Measurements from ENCODE around the gene RXRG.

Gene RXRG

DNA sequence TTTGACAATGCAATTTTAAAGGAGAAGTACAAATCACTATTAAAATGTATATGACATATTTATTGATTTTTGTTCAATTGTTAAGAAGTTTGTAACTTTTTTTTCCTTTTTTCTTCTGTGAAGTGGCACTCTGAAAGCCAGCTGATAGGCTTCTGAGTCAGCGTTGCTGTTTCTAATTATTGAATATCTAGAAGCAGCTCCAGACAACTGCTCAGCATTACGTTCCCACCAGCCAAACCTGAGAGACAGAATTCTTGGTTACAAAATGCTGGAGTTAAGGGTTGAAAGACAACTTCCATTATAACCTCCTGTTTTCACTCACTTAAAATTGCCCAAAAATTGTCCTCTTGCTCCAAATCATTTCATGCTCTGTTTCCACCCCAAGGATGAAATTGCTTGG, 57.0 kb downstream of the RXRG start:
- Histone ChIP-seq H3K4me2 (ENCODE audit: low read length) (no peak overlapping the region), H3K9ac (ENCODE audit: low read length) (no peak overlapping the region), H3K4me1 (ENCODE audit: insufficient read depth, low read length, severe bottlenecking) (no peaks in the 10 kb centered on the region), H3K27ac (ENCODE audit: low read depth, low read length, poor library complexity, severe bottlenecking) (no peak overlapping the region), H3K9me2 (ENCODE audit: low read depth, low read length) (no peaks in the 10 kb centered on the region), H3K36me3 (ENCODE audit: insufficient read depth, low read length) (no peaks in the 10 kb centered on the region), H3F3A (ENCODE audit: insufficient read depth, low read length) (no peaks in the 10 kb centered on the region), H4K20me1 (ENCODE audit: insufficient read depth, low read length) (no peaks in the 10 kb centered on the region), H3K27me3 (ENCODE audit: insufficient read depth, low read length) (peaks cover 7% of the 10 kb centered on the region; the same call in 1 of the 2 replicates), H2AFZ (ENCODE audit: low read length) (no peak overlapping the region), H3K9me3 (ENCODE audit: low read length) (no peaks in the 10 kb centered on the region), H3K4me3 (ENCODE audit: low read depth, low read length, poor library complexity, severe bottlenecking) (no peak overlapping the region), H3K79me2 (ENCODE audit: insufficient read depth, low read length) (no peaks in the 10 kb centered on the region)
- TF ChIP-seq, protein P1, sequence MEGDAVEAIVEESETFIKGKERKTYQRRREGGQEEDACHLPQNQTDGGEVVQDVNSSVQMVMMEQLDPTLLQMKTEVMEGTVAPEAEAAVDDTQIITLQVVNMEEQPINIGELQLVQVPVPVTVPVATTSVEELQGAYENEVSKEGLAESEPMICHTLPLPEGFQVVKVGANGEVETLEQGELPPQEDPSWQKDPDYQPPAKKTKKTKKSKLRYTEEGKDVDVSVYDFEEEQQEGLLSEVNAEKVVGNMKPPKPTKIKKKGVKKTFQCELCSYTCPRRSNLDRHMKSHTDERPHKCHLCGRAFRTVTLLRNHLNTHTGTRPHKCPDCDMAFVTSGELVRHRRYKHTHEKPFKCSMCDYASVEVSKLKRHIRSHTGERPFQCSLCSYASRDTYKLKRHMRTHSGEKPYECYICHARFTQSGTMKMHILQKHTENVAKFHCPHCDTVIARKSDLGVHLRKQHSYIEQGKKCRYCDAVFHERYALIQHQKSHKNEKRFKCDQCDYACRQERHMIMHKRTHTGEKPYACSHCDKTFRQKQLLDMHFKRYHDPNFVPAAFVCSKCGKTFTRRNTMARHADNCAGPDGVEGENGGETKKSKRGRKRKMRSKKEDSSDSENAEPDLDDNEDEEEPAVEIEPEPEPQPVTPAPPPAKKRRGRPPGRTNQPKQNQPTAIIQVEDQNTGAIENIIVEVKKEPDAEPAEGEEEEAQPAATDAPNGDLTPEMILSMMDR (IDR thresholded peaks at IDR 0.05; ENCODE audit: low read length): no peak
- TF ChIP-seq EZH2 (IDR thresholded peaks at IDR 0.05; ENCODE audit: borderline replicate concordance, low read length): no peak

DNA sequence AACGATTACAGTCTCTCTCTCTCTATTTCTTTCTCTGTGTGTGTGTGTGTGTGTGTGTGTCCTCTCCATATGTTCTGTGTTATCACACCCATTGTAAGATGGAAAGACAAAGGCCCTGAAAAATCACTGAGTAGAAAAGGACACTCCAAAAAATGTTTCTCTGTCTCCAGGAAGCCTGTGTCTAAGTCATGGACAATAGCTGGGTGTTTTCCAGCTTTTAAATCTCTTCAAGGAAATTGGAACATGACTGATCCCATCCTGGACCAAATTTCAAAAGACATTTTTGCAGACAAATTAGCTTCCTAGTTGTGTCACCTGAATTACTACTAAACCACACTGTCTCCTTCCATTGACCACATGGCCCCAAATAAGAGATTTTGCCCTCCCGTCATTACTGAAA, 57.4 kb downstream of the RXRG start:
- Histone ChIP-seq H3K9me3 (ENCODE audit: low read length) (no peaks in the 10 kb centered on the region), H3K79me2 (ENCODE audit: insufficient read depth, low read length) (no peaks in the 10 kb centered on the region), H3K4me1 (ENCODE audit: insufficient read depth, low read length, severe bottlenecking) (no peaks in the 10 kb centered on the region), H4K20me1 (ENCODE audit: insufficient read depth, low read length) (no peaks in the 10 kb centered on the region), H3K4me2 (ENCODE audit: low read length) (no peak overlapping the region), H3K9me2 (ENCODE audit: low read depth, low read length) (no peaks in the 10 kb centered on the region), H3K36me3 (ENCODE audit: insufficient read depth, low read length) (no peaks in the 10 kb centered on the region), H3K27ac (ENCODE audit: low read depth, low read length, poor library complexity, severe bottlenecking) (no peak overlapping the region), H2AFZ (ENCODE audit: low read length) (no peak overlapping the region), H3K4me3 (ENCODE audit: low read depth, low read length, poor library complexity, severe bottlenecking) (no peak overlapping the region), H3K27me3 (ENCODE audit: insufficient read depth, low read length) (peaks cover 7% of the 10 kb centered on the region; the same call in 1 of the 2 replicates), H3K9ac (ENCODE audit: low read length) (no peak overlapping the region), H3F3A (ENCODE audit: insufficient read depth, low read length) (no peaks in the 10 kb centered on the region)
- TF ChIP-seq, protein P1 (IDR thresholded peaks at IDR 0.05; ENCODE audit: low read length): no peak

DNA sequence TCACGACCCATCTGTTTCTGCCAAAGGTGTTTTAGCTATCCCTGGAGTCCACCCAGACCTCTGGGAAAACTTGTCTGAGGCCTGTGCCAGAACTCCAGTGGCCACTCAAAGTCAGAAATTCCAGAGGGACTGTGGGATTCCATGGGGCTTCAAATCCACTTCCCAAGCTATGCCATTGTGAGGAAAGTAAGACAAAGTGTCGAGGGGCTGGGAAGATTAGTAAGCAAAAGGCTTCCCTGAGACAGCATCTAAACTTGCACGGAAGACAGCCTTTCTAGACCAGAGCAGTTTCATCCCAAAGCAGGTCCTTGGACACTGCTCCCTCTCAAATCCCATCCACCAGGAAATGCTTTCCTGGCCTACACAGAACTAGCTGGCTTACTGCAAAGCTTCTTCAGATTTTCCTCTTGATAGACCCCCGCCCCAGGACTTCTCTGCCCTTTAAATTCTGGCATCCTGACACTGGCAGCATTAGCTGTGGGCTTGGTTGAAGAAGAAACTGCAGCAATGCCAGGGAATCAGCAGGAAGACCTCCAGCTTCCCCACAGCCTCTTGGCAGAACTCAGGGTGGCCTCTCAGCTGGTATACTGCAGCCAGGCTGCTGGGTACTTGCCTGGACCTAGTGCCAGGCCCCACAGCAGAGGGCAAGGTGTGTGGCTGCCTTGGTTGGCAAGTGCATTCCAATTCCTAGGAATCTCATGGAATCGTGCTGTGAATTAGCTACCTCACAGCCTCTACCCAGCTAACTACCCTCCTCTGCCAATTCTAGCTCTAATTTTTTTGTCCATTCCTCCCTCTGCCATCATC, 61.1 kb downstream of the RXRG start:
- H2AFZ ChIP-seq (ENCODE audit: low read length): no peak overlapping the region

More for the DNA sequence above, 61.1 kb downstream of the RXRG start:
- Histone ChIP-seq H4K20me1 (ENCODE audit: insufficient read depth, low read length) (no peaks in the 10 kb centered on the region), H3K79me2 (ENCODE audit: insufficient read depth, low read length) (no peaks in the 10 kb centered on the region), H3F3A (ENCODE audit: insufficient read depth, low read length) (no peaks in the 10 kb centered on the region), H3K27ac (ENCODE audit: low read depth, low read length, poor library complexity, severe bottlenecking) (no peak overlapping the region), H3K4me2 (ENCODE audit: low read length) (no peak overlapping the region), H3K9me3 (ENCODE audit: low read length) (no peaks in the 10 kb centered on the region), H3K27me3 (ENCODE audit: insufficient read depth, low read length) (peaks cover 4% of the 10 kb centered on the region; the same call in 1 of the 2 replicates), H3K9ac (ENCODE audit: low read length) (no peak overlapping the region), H3K9me2 (ENCODE audit: low read depth, low read length) (no peaks in the 10 kb centered on the region), H3K4me1 (ENCODE audit: insufficient read depth, low read length, severe bottlenecking) (no peaks in the 10 kb centered on the region), H3K4me3 (ENCODE audit: low read depth, low read length, poor library complexity, severe bottlenecking) (no peak overlapping the region), H3K36me3 (ENCODE audit: insufficient read depth, low read length) (no peaks in the 10 kb centered on the region)
- TF ChIP-seq, protein P1 (IDR thresholded peaks at IDR 0.05; ENCODE audit: low read length): no peak
- no peak for TF ChIP-seq EZH2 (IDR thresholded peaks at IDR 0.05; ENCODE audit: borderline replicate concordance, low read length)
